OCI-LY3 (cell line): ENCODE results near the gene HPCAL1.

Source experiments
- CTCF ChIP-seq: fragments of 200-600, 300-600 bp; sonication (generic); IDR thresholded peaks from 2 replicates; pipeline ENCODE4 v1.5.1; 2014; ENCODE audit warnings: antibody characterized with exemption, low read length, low read depth
- EZH2phosphoT487 ChIP-seq: fragments of 200-600 bp; shearing (Covaris generic); IDR thresholded peaks from 2 replicates; pipeline ENCODE4 v1.6.1; 2018; ENCODE audit warnings: antibody characterized with exemption, mixed run types, low read depth

DNA sequence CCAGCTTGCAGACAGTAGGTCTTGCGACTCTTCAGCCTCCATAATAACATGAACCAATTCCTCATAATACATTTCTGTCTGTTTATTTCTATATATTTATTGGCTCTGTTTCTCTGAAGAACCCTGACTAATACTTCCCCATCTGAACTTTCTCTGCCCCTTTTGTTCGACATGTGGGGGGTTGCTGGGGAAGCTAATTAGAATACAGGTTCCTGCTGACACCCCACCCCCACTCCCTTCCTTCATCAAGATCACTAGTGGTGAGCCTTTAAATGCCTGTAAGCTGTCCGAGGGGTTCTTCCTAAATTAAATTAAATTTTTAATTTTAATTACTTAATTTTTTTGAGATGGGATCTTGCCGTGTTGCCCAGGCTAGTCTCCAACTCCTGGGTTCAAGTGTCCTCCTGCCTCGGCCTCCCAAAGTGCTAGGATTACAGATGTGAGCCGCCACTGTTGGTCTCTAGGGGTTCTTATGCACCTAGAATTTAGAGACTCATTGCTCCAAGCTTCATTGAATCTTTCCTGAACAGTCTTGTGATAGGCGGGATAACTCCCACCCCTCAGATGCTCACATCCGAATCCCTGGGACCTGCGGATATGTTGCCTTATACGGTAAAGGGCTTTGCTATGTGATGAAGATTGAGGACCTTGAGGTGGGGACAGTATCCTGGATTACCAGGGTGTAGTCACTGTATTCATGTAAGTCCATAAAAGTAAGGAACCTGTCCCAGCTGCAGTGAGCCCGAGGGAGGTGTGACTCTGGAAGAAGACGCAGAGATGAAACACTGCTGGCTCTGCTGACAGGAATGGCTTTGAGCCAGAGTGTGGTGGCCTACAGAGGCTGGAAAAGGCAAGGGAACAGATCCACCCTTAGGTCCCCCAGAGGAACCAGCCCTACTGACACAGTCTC, 26.2 kb downstream of the HPCAL1 start:
- TF ChIP-seq CTCF (no peak), EZH2phosphoT487 (no peak)
